Amniotic epithelial cell (primary cell): ENCODE measurements around the gene ATP6V0A4.
"Not testable (repeated sequence)": the region's sequence is repeated elsewhere in the genome, so short reads cannot be mapped to it uniquely, and the experiment has no call there.

ENCODE experiments used
- DNase-seq: peaks from one replicate; pipeline ENCODE4 v3.0.0-alpha.2; 2010; ENCODE audit warnings: low read depth

The ATP6V0A4 gene

DNA sequence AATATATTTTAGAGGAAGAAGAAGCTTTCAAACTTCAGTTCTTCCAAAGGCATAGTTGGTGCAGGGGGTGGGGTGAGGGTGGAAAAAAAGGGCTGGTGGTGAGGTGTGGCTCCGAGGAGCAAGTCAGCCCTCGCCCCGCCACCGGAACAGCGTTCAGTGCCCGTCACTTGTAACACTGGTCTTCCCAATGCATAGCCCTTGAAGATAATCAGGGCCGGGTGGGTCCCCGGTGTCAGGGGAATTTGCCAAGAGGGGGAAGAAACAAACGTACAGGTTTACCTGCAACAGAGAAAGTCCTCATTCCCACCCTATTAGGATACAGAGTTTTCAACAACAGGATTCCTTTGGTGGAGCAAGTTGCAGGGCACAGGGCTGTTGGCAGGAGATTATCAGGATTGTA lies 98.3 kb downstream of the ATP6V0A4 start:
- DNase-seq, result no peak

GRCh38 chr7:138698281-138698680 lies 99.7 kb downstream of the ATP6V0A4 start:
- DNase-seq, result no peak

DNA sequence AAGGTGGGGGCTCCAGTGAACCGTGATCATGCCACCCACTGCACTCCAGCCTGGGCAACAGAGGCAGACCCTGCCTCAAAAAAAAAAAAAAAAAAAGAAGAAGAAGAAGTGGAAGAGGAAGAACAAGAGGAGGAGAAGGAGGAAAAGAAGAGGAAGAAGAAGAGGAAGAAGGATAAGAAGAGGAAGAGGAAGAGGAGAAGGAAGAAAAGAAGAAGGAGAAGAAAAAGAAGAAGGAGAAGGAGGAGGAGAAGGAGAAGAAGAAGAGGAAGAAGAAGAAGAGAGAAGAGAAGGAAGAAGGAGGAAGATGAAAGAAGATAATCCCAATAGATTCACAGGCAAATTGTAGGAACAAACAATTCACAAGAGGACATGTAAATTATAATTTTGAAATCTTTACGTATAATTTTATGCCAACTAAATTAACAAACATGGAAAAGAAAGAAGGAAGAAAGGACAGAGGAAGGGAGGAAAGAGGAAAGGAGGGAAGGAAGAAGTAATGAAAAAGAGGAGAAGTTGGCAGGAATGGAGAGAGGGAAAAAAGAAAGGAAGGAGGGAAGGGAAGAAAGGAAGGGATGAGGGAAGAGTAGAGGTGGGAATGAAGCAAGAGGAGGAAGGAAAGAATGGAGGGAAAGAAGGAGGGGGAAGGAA lies 100.3 kb downstream of the ATP6V0A4 start:
- no peak for DNase-seq

GRCh38 chr7:138695776-138696175 lies 102.2 kb downstream of the ATP6V0A4 start:
- DNase-seq, result not testable (repeated sequence)

GRCh38 chr7:138695106-138695505 lies 102.9 kb downstream of the ATP6V0A4 start:
- no peak for DNase-seq

DNA sequence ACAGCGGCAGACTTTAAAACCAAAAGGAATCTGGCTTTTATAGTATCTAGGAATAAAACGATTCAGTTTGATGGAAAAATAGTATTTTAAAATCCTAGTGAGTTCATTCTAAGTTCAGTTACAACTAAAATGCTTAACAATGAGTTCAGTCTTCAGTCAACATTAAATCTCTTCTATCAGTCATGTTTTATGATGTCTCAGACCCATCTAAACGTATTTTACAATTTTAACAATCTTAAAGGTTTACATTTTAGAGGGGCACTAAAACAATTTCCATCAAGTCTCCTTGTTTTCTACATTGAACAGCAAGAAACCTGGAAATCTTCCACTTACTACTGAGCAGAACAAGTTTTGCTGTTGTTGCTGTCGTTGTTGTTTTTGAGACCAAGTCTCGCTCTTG lies 106.8 kb downstream of the ATP6V0A4 start:
- no peak for DNase-seq

DNA sequence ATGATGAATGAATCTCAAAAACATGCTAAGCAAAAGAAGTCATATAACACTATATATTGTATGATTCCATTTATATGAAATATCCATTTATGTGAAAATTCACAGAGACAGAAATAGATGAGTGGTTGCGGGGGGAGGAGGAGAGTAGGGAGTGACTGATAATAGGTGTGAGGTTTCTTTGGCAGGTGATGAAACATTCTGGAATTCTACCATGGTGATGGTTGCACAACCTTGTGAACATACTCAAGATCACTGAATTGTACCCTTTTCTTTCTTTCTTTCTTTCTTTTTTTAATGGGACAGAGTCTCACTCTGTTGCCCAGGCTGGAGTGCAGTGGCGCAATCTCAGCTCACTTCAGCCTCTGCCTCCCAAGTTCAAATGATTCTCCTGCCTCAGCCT lies 107.5 kb downstream of the ATP6V0A4 start:
- peak; percentile 49 for DNase-seq

DNA sequence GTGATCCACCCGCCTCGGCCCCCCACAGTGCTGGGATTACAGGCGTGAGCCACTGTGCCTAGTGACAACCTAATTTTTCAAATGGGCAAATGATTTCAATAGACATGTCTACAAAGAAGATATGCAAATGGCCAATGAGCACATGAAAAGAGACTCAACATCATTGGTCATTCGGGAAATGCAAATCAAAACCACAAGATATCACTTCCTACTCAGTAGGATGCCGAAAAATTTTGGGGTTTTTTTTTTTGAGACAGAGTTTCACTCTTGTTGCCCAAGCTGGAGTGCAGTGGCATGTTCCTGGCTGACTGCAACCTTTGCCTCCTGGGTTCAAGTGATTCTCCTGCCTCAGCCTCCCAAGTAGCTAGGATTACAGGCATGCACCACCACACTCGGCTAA lies 110.0 kb downstream of the ATP6V0A4 start:
- not testable (repeated sequence) for DNase-seq

DNA sequence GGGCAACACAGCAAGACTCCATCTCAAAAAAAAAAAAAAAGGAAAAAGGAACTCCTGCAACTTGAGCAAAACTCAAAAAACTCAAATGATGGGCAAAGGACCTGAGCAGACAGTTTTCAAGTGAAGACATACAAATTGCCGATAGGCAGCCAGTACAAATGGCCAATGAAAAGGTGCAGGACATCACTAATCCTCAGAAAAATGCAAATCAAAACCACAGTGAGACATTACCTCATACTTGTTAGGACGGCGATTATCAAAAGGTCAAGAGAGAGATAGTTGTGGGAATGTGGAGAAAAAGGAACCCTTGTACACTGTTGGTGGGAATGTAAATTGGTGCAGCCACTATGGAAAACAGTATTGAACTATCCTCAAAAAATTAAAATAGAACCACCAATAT lies 113.7 kb downstream of the ATP6V0A4 start:
- DNase-seq, result peak; percentile 41

DNA sequence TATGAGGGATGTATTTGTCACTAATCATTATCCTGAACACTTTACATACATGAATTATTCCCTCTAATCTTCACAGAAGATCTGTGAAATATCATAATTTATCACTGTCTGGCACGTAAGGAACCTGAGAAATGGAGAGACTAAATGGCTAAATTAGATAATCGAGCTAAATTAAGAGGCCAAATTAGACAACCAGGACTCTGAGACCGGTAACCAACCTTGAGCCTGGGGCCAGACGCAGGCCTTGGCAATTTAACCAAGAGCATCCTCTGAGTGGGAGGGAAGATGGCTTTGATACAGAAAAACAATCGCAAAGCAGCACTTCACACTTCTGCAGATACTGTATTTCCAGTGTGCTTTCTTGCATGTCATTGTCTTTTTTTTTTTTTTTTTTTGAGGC lies 118.2 kb downstream of the ATP6V0A4 start:
- no peak for DNase-seq

- peak; percentile 8 for DNase-seq
These were observed 127.4 kb downstream of the ATP6V0A4 start for GRCh38 chr7:138670594-138670993.

- no peak for DNase-seq
These were observed 128.6 kb downstream of the ATP6V0A4 start for GRCh38 chr7:138669364-138669763.

DNA sequence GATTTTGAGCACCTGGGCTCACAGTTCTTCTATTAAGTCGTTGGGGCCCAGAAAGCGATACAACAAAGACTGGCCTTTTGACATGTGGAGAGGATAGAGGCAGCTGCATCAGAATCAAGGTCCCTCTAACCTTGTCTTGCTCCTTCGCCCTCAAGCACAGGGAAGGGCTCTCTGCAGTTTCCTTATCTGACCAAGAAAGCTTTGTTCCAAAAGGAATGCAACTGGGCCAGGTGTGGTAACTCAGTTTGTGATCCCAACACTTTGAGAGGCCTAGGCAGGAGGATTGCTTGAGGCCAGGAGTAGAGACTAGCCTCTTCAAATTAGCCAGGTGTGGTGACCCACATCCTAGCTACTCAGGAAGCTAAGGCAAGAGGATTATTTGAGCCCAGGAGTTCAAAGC lies 129.1 kb downstream of the ATP6V0A4 start:
- DNase-seq, result no peak

- DNase-seq, result peak; percentile 24
These were observed 129.8 kb downstream of the ATP6V0A4 start for GRCh38 chr7:138668229-138668596.

DNA sequence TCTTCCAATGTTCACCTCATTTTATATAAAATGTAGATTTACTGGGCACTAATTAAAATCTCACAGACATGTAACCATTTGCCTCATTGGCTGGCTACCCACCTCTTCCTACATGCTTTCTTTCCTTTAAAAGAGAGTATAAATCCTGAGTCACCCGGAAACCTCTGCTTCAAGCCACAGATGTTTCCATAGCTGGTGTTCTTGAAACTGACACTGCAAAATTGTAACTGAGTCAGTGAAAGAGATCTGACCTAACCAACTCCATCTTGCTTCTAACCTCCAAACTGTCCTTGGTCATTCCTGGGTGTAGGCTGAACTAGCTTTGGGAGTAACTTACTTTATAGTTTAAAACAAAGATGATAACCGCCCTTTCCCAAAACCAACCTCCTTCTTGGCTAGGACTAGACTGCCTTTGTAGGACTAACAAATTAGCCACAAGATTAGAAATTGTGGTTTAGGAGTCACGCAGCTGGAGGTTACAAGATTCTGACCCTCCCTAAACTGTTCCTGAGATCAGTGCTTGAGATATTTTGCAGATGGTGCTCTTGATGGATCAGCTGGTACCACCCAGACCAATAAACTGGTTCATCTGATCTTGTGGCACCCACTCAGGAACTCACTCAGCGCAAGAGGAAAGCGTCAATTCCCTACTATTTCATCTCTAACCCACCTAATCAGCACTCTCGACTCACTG lies 130.3 kb downstream of the ATP6V0A4 start:
- DNase-seq, result peak; percentile 26

GRCh38 chr7:138666385-138666784 lies 131.6 kb downstream of the ATP6V0A4 start:
- peak; percentile 89 for DNase-seq

DNA sequence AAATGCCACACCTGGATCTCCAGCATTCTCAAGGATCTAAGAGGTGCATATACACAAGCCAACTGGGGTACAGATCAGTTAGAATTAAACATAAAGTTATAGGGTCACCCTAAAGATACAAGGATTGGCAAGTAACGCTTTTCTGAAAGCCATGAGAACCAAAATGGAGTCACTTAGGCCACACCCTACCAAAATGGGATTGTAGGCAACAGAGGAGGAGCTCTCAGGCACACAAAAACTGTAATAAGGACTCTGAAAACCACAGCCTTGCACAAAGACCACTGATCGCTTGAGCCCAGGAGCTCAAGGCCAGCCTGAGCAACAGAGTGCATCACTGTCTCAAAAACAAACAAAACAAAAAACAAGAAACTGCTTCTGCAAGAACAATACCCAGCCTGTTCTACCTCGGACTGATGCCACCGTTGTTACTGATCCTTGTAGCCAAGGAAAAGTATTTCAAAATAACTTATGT lies 132.3 kb downstream of the ATP6V0A4 start:
- peak; percentile 46 for DNase-seq

DNA sequence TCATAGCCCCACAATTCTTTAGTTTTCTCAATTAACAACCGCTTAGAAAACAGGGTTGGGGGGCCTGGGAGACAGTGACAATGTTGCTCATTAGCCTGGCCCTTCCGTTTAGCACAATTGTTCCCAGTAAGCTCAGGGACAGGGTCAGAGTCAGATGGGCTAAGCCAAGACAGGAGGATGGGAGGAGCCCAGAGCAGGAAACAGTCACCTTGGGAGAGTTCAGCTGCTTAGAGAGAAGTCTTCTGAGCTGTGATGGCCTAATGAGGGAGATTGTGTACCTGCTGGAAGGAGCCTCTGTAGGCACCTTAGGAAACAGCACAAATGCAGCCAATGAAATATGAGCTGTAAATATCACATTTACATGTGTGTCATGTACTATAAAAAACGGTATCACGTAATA lies 132.7 kb downstream of the ATP6V0A4 start:
- DNase-seq, result no peak

GRCh38 chr7:138663725-138664710 lies 134.0 kb downstream of the ATP6V0A4 start:
- DNase-seq, result peak; percentile 47

GRCh38 chr7:138662991-138663320 lies 135.0 kb downstream of the ATP6V0A4 start:
- DNase-seq, result no peak

DNA sequence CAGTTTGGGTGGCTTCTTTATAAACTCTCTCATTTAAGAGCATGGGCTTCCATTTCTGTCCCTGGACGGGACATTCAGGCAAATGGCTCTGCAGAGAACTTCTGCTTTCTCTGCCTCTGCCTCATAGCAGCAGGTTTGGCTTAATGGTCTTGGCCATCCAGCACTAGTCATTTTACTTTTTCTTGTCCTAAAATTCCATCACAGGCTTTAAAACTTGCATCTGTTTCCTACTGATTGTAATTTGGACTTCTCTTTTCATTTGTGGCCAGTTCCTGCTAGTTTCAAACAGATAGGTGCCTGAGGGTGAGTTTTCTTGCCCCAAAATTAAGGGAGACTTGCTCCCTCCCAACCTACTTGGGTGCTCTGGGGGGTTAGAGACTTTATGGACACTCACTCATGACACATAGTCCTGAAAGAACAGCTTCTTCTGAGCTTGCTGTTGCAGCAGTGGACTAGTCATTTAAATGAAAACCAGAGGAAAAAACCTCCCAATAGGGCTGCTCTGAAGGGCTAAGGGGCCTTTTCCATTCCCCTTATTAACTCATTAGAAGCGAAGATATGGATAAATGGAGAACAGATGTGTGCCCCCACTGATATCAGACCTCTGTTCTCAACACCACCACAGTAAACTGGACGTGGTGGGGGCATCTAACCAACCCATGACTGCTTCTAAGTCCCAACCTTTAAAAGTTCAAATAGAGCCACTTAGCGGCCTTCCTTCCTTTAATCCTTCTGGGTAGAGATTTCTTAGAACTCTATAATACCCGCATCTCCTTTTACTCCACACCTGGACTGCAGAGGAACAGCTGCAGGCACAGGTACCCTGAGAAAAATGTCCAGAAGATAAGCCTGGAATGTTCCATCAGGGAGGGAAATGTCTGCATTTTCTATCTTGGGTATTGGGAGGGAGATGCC lies 135.7 kb downstream of the ATP6V0A4 start:
- no peak for DNase-seq
